ENCODE data around the gene PALMD.

PALMD gene

DNA sequence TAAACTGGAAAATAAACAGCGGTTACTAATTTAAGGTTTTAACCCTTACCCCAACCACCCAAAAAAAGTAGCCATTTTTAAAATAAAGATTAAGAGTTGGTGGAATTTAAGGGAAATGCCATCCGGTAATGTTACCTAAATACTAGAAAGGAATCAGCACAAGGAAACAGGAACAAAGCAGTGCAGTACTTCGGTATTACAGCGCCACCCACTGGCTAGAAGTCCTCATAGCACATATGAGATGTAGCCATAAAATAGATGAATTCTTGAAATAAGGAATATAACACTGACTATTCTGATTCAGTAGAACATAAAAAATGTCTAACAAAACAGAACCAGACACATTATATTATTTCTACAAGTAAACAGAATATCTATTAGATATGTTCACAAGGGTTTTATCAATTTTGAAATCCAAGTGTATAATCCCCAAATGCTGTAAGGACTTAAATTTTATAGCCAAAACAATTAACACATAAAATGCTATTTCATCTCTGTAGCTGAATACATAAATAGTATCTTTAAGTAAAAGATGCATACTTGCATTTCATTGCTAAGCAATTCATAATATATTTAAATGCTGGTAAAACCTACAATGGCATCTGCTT, 61.7 kb downstream of the PALMD start:
- 20 to 31% methylated on average over 3 of the region's 4 CpGs for WGBS, 2 experiments
- Histone ChIP-seq H3K27me3 (ENCODE audit: control insufficient read depth, insufficient read depth, low read length, poor library complexity, severe bottlenecking) (no peaks in the 10 kb centered on the region), H3K27ac (ENCODE audit: insufficient read depth, low read depth, low read length, poor library complexity, severe bottlenecking) (no peak overlapping the region), H3K4me3 (ENCODE audit: insufficient read depth, low read depth, low read length) (no peak overlapping the region), H3K4me1 (ENCODE audit: control insufficient read depth, insufficient read depth, low read length) (no peaks in the 10 kb centered on the region), H3K36me3 (ENCODE audit: control insufficient read depth, insufficient read depth, low read length) (no peaks in the 10 kb centered on the region), H3K9me3 (ENCODE audit: control insufficient read depth, low read length) (no peaks in the 10 kb centered on the region)

- Histone ChIP-seq H3K27me3 (ENCODE audit: control insufficient read depth, insufficient read depth, low read length, poor library complexity, severe bottlenecking) (no peaks in the 10 kb centered on the region), H3K9me3 (ENCODE audit: control insufficient read depth, low read length) (no peaks in the 10 kb centered on the region), H3K27ac (ENCODE audit: insufficient read depth, low read depth, low read length, poor library complexity, severe bottlenecking) (no peak overlapping the region), H3K36me3 (ENCODE audit: control insufficient read depth, insufficient read depth, low read length) (no peaks in the 10 kb centered on the region), H3K4me3 (ENCODE audit: insufficient read depth, low read depth, low read length) (no peak overlapping the region), H3K4me1 (ENCODE audit: control insufficient read depth, insufficient read depth, low read length) (no peaks in the 10 kb centered on the region)
- 93 to 98% methylated on average over 3 to 4 of the region's 4 CpGs for WGBS, 2 experiments
These were observed 65.1 kb downstream of the PALMD start for GRCh38 chr1:99710994-99711393.

GRCh38 chr1:99713006-99713405, 67.1 kb downstream of the PALMD start:
- H3K9me3 ChIP-seq (ENCODE audit: control insufficient read depth, low read length), result no peaks in the 10 kb centered on the region
- WGBS, 2 experiments, result 88 to 91% methylated on average over 1 to 2 of the region's 2 CpGs
- H3K36me3 ChIP-seq (ENCODE audit: control insufficient read depth, insufficient read depth, low read length), result no peaks in the 10 kb centered on the region
- H3K27me3 ChIP-seq (ENCODE audit: control insufficient read depth, insufficient read depth, low read length, poor library complexity, severe bottlenecking), result no peaks in the 10 kb centered on the region
- no peak overlapping the region for H3K27ac ChIP-seq (ENCODE audit: insufficient read depth, low read depth, low read length, poor library complexity, severe bottlenecking)
- no peak overlapping the region for H3K4me3 ChIP-seq (ENCODE audit: insufficient read depth, low read depth, low read length)
- H3K4me1 ChIP-seq (ENCODE audit: control insufficient read depth, insufficient read depth, low read length), result no peaks in the 10 kb centered on the region

DNA sequence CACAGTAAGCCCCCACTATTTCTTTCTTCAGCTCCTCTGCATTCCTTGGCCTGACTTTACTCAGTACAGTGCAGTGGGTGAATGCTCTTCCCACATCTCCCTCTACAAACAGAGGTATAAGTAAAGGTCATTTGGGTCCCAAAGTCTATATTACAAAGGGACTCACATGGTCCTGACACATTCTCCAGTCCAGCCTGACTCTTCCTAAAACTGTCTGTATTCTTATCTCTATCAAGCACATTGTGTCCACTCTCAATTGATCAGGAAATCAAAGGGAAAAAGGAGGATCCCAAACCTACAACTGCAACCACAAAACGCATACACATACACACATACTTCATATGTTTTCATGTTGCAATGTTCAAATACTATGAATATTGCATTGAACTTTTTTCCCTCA, 71.1 kb downstream of the PALMD start:
- no peaks in the 10 kb centered on the region for H3K4me1 ChIP-seq (ENCODE audit: control insufficient read depth, insufficient read depth, low read length)
- H3K27me3 ChIP-seq (ENCODE audit: control insufficient read depth, insufficient read depth, low read length, poor library complexity, severe bottlenecking), result no peaks in the 10 kb centered on the region
- WGBS, 2 experiments, result 83% methylated on average over 1 of the region's 1 CpG; no CpG with 5 or more reads in 1 of the 2 experiments
- H3K9me3 ChIP-seq (ENCODE audit: control insufficient read depth, low read length), result no peaks in the 10 kb centered on the region
- no peak overlapping the region for H3K4me3 ChIP-seq (ENCODE audit: insufficient read depth, low read depth, low read length)
- H3K27ac ChIP-seq (ENCODE audit: insufficient read depth, low read depth, low read length, poor library complexity, severe bottlenecking), result no peak overlapping the region
- H3K36me3 ChIP-seq (ENCODE audit: control insufficient read depth, insufficient read depth, low read length), result no peaks in the 10 kb centered on the region

DNA sequence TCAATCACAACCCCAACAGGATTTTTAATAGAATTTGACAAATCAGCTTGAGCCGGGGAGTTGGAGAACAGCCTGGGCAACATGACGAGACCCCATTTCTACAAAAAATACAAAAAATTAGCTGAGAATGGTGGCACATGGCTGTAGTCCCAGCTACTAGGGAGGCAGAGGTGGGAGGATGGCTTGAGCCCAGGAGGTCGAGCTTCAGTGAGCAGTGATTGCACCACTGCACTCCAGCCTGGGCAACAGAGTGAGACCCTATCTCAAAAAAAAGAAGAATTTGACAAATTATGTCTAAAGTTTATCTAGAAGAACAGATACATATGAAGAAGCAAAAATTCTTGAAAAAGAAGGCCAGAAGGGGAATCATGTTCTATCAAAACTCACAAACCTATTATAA, 77.3 kb downstream of the PALMD start:
- Histone ChIP-seq H3K4me3 (ENCODE audit: insufficient read depth, low read depth, low read length) (no peak overlapping the region), H3K27ac (ENCODE audit: insufficient read depth, low read depth, low read length, poor library complexity, severe bottlenecking) (no peak overlapping the region), H3K27me3 (ENCODE audit: control insufficient read depth, insufficient read depth, low read length, poor library complexity, severe bottlenecking) (no peaks in the 10 kb centered on the region), H3K4me1 (ENCODE audit: control insufficient read depth, insufficient read depth, low read length) (peaks cover 8% of the 10 kb centered on the region), H3K36me3 (ENCODE audit: control insufficient read depth, insufficient read depth, low read length) (no peaks in the 10 kb centered on the region), H3K9me3 (ENCODE audit: control insufficient read depth, low read length) (no peaks in the 10 kb centered on the region)
- WGBS, 2 experiments, result 89 to 96% methylated on average over 3 of the region's 3 CpGs

- Histone ChIP-seq H3K4me1 (ENCODE audit: control insufficient read depth, insufficient read depth, low read length) (peaks cover 8% of the 10 kb centered on the region), H3K9me3 (ENCODE audit: control insufficient read depth, low read length) (no peaks in the 10 kb centered on the region), H3K4me3 (ENCODE audit: insufficient read depth, low read depth, low read length) (no peak overlapping the region), H3K36me3 (ENCODE audit: control insufficient read depth, insufficient read depth, low read length) (no peaks in the 10 kb centered on the region), H3K27ac (ENCODE audit: insufficient read depth, low read depth, low read length, poor library complexity, severe bottlenecking) (no peak overlapping the region), H3K27me3 (ENCODE audit: control insufficient read depth, insufficient read depth, low read length, poor library complexity, severe bottlenecking) (no peaks in the 10 kb centered on the region)
- 59 to 73% methylated on average over 3 to 4 of the region's 4 CpGs for WGBS, 2 experiments
These were observed 80.1 kb downstream of the PALMD start for GRCh38 chr1:99725996-99726395.

GRCh38 chr1:99726407-99726806, 80.5 kb downstream of the PALMD start:
- 91 to 94% methylated on average over 1 of the region's 1 CpG for WGBS, 2 experiments
- Histone ChIP-seq H3K36me3 (ENCODE audit: control insufficient read depth, insufficient read depth, low read length) (no peaks in the 10 kb centered on the region), H3K27me3 (ENCODE audit: control insufficient read depth, insufficient read depth, low read length, poor library complexity, severe bottlenecking) (no peaks in the 10 kb centered on the region), H3K4me3 (ENCODE audit: insufficient read depth, low read depth, low read length) (no peak overlapping the region), H3K9me3 (ENCODE audit: control insufficient read depth, low read length) (no peaks in the 10 kb centered on the region), H3K4me1 (ENCODE audit: control insufficient read depth, insufficient read depth, low read length) (peaks cover 8% of the 10 kb centered on the region), H3K27ac (ENCODE audit: insufficient read depth, low read depth, low read length, poor library complexity, severe bottlenecking) (no peak overlapping the region)

GRCh38 chr1:99726818-99727217, 80.9 kb downstream of the PALMD start:
- Histone ChIP-seq H3K4me3 (ENCODE audit: insufficient read depth, low read depth, low read length) (no peak overlapping the region), H3K36me3 (ENCODE audit: control insufficient read depth, insufficient read depth, low read length) (no peaks in the 10 kb centered on the region), H3K9me3 (ENCODE audit: control insufficient read depth, low read length) (no peaks in the 10 kb centered on the region), H3K27ac (ENCODE audit: insufficient read depth, low read depth, low read length, poor library complexity, severe bottlenecking) (no peak overlapping the region), H3K4me1 (ENCODE audit: control insufficient read depth, insufficient read depth, low read length) (peaks cover 8% of the 10 kb centered on the region), H3K27me3 (ENCODE audit: control insufficient read depth, insufficient read depth, low read length, poor library complexity, severe bottlenecking) (no peaks in the 10 kb centered on the region)
- 92 to 93% methylated on average over 2 of the region's 2 CpGs for WGBS, 2 experiments

DNA sequence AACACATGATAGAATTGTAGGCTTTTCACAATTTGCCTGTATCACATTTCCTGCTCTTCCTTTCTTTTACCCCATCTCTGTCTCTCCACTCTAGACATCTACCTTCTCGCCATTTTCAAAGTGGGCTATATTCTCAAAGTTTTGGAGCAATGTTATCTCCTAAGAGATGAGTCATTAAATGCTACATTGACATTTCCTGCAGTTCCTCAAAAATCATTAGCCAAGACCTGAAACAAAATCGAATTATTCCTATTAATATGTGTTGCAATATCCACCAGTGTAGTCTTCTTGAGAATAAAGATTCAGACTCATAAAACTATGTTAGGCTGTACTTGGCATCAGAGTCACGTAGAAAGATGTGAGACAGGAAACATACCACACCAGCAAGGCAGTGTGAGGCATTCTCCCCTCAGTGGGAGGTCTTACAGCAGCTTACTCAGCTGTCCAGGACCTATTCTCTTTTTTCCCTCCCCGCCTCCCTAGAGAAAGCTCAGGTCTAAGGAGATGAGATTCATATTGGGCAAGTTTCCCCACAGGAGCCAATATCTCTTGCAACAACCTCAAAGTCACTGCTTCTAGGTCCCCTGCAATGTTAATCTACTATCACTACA, 81.8 kb downstream of the PALMD start:
- H3K36me3 ChIP-seq (ENCODE audit: control insufficient read depth, insufficient read depth, low read length), result no peaks in the 10 kb centered on the region
- no peak overlapping the region for H3K4me3 ChIP-seq (ENCODE audit: insufficient read depth, low read depth, low read length)
- peaks cover 8% of the 10 kb centered on the region for H3K4me1 ChIP-seq (ENCODE audit: control insufficient read depth, insufficient read depth, low read length)
- WGBS, 2 experiments, result 70 to 73% methylated on average over 3 to 4 of the region's 4 CpGs
- H3K9me3 ChIP-seq (ENCODE audit: control insufficient read depth, low read length), result no peaks in the 10 kb centered on the region
- no peaks in the 10 kb centered on the region for H3K27me3 ChIP-seq (ENCODE audit: control insufficient read depth, insufficient read depth, low read length, poor library complexity, severe bottlenecking)
- H3K27ac ChIP-seq (ENCODE audit: insufficient read depth, low read depth, low read length, poor library complexity, severe bottlenecking), result no peak overlapping the region

GRCh38 chr1:99728494-99729235, 82.8 kb downstream of the PALMD start:
- H3K27ac ChIP-seq (ENCODE audit: insufficient read depth, low read depth, low read length, poor library complexity, severe bottlenecking), result no peak overlapping the region
- WGBS, 2 experiments, result 90 to 93% methylated on average over 4 of the region's 4 CpGs
- H3K4me1 ChIP-seq (ENCODE audit: control insufficient read depth, insufficient read depth, low read length), result peaks cover 8% of the 10 kb centered on the region
- H3K36me3 ChIP-seq (ENCODE audit: control insufficient read depth, insufficient read depth, low read length), result no peaks in the 10 kb centered on the region
- no peak overlapping the region for H3K4me3 ChIP-seq (ENCODE audit: insufficient read depth, low read depth, low read length)
- H3K9me3 ChIP-seq (ENCODE audit: control insufficient read depth, low read length), result no peaks in the 10 kb centered on the region
- no peaks in the 10 kb centered on the region for H3K27me3 ChIP-seq (ENCODE audit: control insufficient read depth, insufficient read depth, low read length, poor library complexity, severe bottlenecking)
